Natural killer cell treated with Interleukin-12 subunit alpha and Interleukin-12 subunit beta and Interleukin-15 and Interleukin-18, amount 100 ng/mL, for 72 hours (primary cell): ENCODE measurements around the gene CYP3A7. TPM values are rescaled to one million over a fixed set of nuclear protein-coding genes. Genes with fewer than 3 reads are reported as not detected.
"Not testable (repeated sequence)": the region's sequence is repeated elsewhere in the genome, so short reads cannot be mapped to it uniquely, and the experiment has no call there.

Experiments
- ATAC-seq, 2 donors: fragments of 150-1000 bp; cut with Tn5 transposase in 1 of 2; sonication (Bioruptor Pico), chemical (Tn5 transposase) in 1 of 2; 2 replicates each; pipeline ENCODE4 v1.10.0; 2021
- DNase-seq: peaks from one replicate; pipeline ENCODE4 v3.0.0; 2022; ENCODE audit warnings: low spot score
- H3K27ac Mint-ChIP-seq, 2 donors: 1 replicate in 1 of 2; 2 replicates in 1 of 2; pipeline ENCODE4 v1.8.0; 2022; ENCODE audit warnings: mixed read lengths in 2 of 2, mild to moderate bottlenecking in 1 of 2, moderate library complexity in 1 of 2
- H3K27me3 Mint-ChIP-seq, 2 donors: 1 replicate in 1 of 2; 2 replicates in 1 of 2; pipeline ENCODE4 v1.8.0; 2022; ENCODE audit warnings: mixed read lengths in 2 of 2
- H3K36me3 Mint-ChIP-seq: one replicate; pipeline ENCODE4 v1.8.0; 2022; ENCODE audit warnings: mixed read lengths
- H3K4me1 Mint-ChIP-seq, 2 donors: 1 replicate in 1 of 2; 2 replicates in 1 of 2; pipeline ENCODE4 v1.8.0; 2022; ENCODE audit warnings: low read depth in 2 of 2, mixed read lengths in 2 of 2, mild to moderate bottlenecking in 1 of 2
- H3K4me3 Mint-ChIP-seq: one replicate; pipeline ENCODE4 v1.8.0; 2022; ENCODE audit warnings: mixed read lengths
- H3K9me3 Mint-ChIP-seq: 2 replicates; pipeline ENCODE4 v1.8.0; 2022; ENCODE audit warnings: mixed read lengths
- total RNA-seq, 2 donors: library from RNA; stranded (reverse); gene quantifications; one replicate each; pipeline ENCODE4 v1.2.3, GENCODE V29; 2022

CYP3A7 gene
- total RNA-seq, 2 donors from 2014 or later, result not detected

DNA sequence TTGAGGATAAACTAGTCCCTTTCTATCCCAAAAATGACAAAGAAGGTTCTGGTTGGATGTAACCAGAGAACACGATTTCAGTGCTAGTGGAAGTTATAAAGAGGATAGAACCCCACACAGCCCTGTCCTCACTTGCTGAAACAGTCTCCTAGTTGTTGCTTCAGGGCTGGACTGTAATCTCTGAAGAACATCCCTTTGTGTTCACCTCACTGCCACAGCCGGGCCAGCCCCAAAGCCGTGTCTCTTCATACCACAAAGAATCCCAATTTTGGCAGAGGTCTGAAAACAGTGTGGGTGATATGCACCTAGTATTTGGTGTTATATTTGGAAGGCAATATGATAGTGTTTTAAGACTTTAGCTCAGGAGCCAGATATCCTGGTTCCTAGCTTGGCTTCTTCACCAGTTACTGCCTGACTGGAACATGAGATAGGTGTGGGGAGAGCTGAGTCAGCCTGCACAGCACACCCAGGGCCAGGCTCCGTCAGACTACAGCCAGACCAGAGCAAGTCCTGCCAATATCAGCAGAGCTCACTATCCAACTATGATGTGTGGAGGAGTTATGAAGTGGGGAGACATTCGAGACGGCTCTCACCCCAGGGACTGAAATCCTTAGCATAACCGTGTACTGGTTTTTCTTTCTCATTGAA is 27.8 kb upstream of the CYP3A7 start:
- no peak for ATAC-seq
- H3K27me3 Mint-ChIP-seq, result peaks cover 6 to 20% of the 10 kb centered on the region in 2 donors
- no peak for DNase-seq
- H3K9me3 Mint-ChIP-seq, result no peaks in the 10 kb centered on the region
- H3K27ac Mint-ChIP-seq, result no peak overlapping the region
- no peaks in the 10 kb centered on the region for H3K36me3 Mint-ChIP-seq
- H3K4me3 Mint-ChIP-seq, result no peak overlapping the region
- H3K4me1 Mint-ChIP-seq, result peaks cover 6 to 7% of the 10 kb centered on the region in 2 donors

DNA sequence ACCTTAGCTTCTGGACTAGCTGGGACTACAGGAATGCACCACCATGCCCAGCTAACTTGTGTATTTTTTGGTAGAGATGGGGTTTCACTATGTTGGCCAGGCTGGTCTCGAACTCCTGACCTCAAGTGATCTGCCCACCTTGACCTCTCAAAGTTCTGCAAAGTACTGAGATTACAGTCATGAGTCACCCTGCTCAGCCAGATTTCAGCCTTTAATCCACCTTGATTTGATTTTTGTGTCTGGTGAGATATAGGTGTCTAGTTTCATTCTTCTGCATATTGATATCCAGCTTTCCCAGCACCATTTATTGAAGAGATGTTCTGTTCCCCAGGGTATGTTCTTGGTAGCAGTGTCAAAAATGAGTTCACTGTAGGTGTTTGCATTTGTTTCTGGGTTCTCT is 20.1 kb upstream of the CYP3A7 start:
- ATAC-seq (no peak), DNase-seq (no peak)
- Mint-ChIP-seq H3K36me3 (no peaks in the 10 kb centered on the region), H3K27ac (no peak overlapping the region), H3K4me3 (no peak overlapping the region), H3K9me3 (no peaks in the 10 kb centered on the region), H3K27me3 (peaks cover 20 to 29% of the 10 kb centered on the region in 2 donors), H3K4me1 (no peaks in the 10 kb centered on the region)

DNA sequence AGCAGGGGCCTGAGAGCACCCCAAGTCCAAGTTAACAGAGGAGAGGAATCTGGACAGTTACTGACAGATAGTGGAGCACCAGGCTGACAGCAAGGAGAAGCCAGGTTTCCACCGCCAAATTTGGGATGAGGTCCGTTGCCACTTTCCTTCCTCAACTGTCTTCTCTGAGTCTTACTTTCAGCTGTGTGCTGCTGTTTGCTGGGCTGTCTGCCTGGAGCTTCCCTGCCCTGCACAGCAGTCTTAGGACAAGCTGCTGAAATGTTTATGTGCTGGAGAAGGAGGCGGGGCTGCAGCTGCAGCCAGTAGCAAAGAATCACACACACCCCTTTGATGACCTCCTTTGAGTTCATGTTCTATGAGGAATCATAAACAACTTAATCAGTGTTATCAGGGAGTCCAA is 17.4 kb upstream of the CYP3A7 start:
- peaks cover 20 to 22% of the 10 kb centered on the region in 2 donors for H3K27me3 Mint-ChIP-seq
- no peak overlapping the region for H3K4me3 Mint-ChIP-seq
- no peaks in the 10 kb centered on the region for H3K4me1 Mint-ChIP-seq
- DNase-seq (no peak), ATAC-seq (no peak)
- no peaks in the 10 kb centered on the region for H3K36me3 Mint-ChIP-seq
- H3K27ac Mint-ChIP-seq, result no peak overlapping the region
- no peaks in the 10 kb centered on the region for H3K9me3 Mint-ChIP-seq

DNA sequence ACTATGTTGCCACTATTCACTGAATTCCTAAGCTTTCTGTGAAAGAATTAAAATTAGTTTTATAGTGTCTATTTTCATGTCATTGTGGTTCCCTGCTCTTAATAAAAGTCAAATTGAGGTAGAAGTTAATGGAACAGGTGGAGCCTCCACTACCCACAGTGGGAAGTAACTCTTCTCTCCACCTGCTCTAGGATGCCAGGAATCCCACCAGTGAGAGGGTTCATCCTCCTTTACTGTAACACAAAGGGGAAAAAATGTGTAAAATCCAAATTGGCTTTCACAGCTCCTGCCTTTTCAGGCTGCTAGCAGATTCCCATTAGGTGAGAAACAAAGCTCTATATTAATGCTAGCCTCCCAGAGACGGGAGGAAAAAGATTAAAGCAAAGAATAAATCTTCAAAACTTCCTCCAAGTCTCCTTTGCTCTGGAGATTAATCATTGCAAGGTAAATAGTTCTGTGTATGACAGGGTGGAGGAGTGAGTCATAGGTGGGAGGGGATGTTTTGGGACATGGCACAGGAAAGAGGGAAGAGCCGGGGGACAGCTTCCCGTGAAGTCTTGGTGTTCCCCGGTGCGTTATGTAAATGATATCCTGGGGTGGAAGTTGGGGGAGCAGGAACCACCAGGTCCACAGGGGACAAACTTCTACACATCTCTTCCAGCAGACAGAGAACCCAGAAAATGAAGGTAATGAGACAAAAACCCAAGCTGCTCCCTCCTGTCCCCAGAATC is 16.5 kb upstream of the CYP3A7 start:
- not testable (repeated sequence) for H3K4me1 Mint-ChIP-seq, H3K36me3 Mint-ChIP-seq, DNase-seq, H3K9me3 Mint-ChIP-seq, H3K4me3 Mint-ChIP-seq, H3K27ac Mint-ChIP-seq, ATAC-seq
- H3K27me3 Mint-ChIP-seq, result peaks cover 16 to 17% of the 10 kb centered on the region in 2 donors

DNA sequence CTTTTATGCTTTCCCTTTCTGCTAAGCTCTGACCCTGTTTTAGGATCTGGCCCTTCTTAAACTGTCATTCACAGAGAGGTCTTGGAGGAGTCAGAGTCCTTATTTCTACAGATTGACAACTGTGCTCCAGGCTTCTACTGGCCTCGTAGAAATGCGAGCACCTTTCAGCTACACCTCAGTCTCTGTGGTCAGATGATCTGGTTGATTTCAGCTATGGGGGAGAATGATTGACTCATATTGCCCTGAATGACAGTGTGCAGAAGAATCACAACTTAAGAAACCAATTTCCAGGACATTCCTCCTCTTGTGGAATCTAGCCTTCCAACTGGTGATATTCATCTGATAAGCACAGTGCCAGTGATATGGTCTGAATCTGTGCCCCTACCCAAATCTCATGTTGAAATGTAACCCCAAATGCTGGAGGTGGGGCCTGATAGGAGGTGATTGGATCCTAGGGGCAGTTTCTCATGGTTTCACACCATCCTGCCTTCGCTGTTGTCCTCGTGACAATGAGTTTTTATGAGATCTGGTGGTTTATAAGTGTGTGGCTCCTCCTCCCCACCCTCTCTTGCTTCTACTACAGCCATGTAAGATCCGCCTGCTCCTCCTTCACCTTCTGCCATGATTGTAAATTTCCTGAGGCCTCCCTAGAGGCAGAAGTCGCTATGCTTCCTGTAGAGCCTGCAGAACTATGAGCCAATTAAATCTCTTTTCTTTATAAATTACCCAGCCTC is 14.0 kb upstream of the CYP3A7 start:
- no peak for ATAC-seq
- peaks cover 14 to 17% of the 10 kb centered on the region in 2 donors for H3K27me3 Mint-ChIP-seq
- DNase-seq, result no peak

DNA sequence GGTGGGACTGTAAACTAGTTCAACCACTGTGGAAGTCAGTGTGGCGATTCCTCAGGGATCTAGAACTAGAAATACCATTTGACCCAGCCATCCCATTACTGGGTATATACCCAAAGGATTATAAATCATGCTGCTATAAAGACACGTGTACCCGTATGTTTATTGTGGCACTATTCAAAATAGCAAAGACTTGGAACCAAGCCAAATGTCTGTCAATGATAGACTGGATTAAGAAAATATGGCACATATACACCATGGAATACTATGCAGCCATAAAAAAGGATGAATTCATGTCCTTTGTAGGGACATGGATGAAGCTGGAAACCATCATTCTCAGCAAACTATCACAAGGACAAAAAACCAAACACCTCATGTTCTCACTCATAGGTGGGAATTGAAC is 11.9 kb upstream of the CYP3A7 start:
- DNase-seq, H3K27ac Mint-ChIP-seq, H3K4me3 Mint-ChIP-seq, H3K4me1 Mint-ChIP-seq, H3K9me3 Mint-ChIP-seq, ATAC-seq: not testable (repeated sequence)
- Mint-ChIP-seq H3K27me3 (peaks cover 14 to 15% of the 10 kb centered on the region in 2 donors), H3K36me3 (peaks cover 12% of the 10 kb centered on the region)

More for the DNA sequence above, 14.0 kb upstream of the CYP3A7 start:
- Mint-ChIP-seq H3K4me3 (no peak overlapping the region), H3K9me3 (peaks cover 4% of the 10 kb centered on the region), H3K27ac (no peak overlapping the region), H3K4me1 (no peaks in the 10 kb centered on the region), H3K36me3 (peaks cover 9% of the 10 kb centered on the region)

DNA sequence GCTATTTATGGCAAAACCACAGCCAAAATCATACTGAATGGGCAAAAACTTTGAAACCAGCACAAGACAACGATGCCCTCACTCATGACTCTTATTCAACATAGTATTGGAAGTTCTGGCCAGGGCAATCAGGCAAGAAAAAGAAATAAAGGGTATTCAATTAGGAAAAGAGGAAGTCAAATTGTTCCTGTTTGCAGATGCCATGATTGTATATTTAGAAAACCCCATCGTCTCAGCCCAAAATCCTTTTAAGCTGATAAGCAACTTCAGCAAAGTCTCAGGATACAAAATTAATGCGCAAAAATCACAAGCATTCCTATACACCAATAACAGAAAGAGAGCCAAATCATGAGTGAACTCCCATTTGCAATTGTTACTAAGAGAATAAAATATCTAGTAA is 10.4 kb upstream of the CYP3A7 start:
- H3K27ac Mint-ChIP-seq, H3K4me3 Mint-ChIP-seq, H3K9me3 Mint-ChIP-seq, DNase-seq, ATAC-seq: not testable (repeated sequence)
- Mint-ChIP-seq H3K27me3 (peaks cover 10 to 15% of the 10 kb centered on the region in 2 donors), H3K4me1 (peaks cover 9 to 10% of the 10 kb centered on the region in 2 donors), H3K36me3 (peaks cover 12% of the 10 kb centered on the region)

DNA sequence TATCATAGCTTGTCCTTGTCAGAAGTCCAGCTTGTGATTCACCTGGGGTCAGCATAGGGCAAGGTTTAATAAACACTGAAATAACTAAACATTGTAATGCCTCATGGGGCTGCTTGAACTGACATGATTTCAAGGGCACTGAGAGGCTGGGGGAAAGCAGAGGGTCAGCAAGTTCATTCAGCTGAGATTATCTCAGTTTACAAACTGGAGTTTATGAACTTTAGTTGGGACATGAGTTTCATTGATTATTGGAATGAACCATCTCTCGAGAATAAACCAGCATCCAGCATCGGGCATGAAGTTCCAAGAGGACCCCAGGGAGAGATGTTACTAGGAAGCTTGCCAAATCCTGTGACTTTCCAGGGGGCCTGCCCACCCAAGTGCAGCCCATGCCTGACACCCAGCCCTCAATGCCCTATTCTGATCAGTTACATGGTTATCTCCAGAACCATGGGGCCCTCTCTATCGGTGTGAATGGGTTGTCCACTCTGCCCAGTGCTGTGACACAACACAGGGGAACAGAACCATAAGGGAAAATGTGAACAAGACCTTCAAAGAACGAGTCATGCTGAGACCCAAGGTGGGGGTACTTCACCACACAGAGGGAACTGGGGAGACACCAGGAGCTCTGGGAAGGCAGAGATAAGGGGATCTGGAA is 7.9 kb upstream of the CYP3A7 start:
- Mint-ChIP-seq H3K4me3 (no peak overlapping the region), H3K36me3 (peaks cover 12% of the 10 kb centered on the region), H3K27ac (no peak overlapping the region)

DNA sequence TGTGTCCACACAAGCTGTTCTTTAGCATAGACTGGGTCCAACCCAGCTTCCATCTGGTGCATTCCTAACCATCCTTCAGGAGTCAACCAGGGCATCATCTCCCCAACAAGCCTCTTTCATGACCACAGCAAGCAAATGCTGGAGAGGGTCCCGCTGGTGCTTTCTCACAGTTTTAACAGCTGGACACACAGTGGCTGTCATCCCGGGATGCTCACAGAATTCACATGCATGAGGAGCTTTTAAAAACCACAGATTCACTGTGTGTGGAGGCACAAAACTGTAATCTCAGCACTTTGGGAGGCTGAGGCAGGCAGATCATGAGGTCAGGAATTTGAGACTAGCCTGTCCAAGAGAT is 6.4 kb upstream of the CYP3A7 start:
- Mint-ChIP-seq H3K36me3 (peaks cover 12% of the 10 kb centered on the region), H3K27me3 (peaks cover 10 to 15% of the 10 kb centered on the region in 2 donors), H3K4me3 (no peak overlapping the region), H3K4me1 (peaks cover 9 to 11% of the 10 kb centered on the region in 2 donors), H3K27ac (peak overlapping the region in 1 of 2 donors; percentile 52), H3K9me3 (peaks cover 4% of the 10 kb centered on the region)
- ATAC-seq (no peak), DNase-seq (no peak)

More for the DNA sequence above, 7.9 kb upstream of the CYP3A7 start:
- H3K4me1 Mint-ChIP-seq, result peaks cover 9 to 11% of the 10 kb centered on the region in 2 donors
- H3K9me3 Mint-ChIP-seq, result peaks cover 4% of the 10 kb centered on the region
- peaks cover 10 to 15% of the 10 kb centered on the region in 2 donors for H3K27me3 Mint-ChIP-seq
- no peak for ATAC-seq
- no peak for DNase-seq

DNA sequence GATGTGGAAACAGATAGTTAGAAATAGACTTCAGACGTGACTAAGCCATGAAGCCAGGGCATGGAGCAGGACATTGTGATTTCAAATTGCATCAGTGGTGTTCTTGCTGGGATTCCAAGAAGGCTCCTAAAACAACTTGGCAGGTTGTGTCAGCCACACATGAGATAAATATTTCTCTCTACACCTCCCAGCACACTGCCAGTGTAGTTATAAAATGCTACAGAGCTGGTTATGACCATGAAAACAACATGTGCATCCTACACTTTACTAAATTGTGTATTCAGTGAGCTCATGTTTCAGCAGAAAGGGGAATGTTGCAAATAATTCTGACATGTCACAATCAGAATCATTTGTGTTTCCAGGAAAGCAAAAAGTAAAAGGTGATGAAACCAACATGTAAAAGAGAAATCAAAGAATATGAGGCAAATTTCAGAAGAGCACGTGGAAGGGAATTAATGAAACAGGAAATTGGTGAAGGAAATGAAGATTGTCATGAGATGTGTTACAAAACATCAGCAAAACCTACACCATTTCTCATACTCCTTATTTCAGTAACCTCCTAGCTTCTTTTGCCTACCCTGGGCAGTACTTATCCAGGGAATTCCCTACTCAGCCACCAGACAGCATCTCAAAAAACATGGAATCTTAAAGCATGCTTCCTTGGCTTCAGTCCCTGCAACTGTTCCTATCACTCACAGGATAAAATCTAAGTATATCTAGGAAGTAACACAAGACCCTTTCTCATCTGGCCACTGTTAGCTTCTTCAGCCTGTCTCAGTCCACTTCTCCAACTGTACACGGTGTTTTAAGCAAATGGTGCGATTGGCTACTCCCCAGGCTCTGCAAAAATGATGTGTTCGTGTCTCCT is 5.8 kb upstream of the CYP3A7 start:
- no peak overlapping the region for H3K4me3 Mint-ChIP-seq
- no peak for DNase-seq
- peaks cover 4% of the 10 kb centered on the region for H3K9me3 Mint-ChIP-seq
- peak; percentile 63 to 69 for ATAC-seq
- H3K36me3 Mint-ChIP-seq, result peaks cover 12% of the 10 kb centered on the region
- H3K4me1 Mint-ChIP-seq, result peaks cover 9 to 11% of the 10 kb centered on the region in 2 donors
- H3K27me3 Mint-ChIP-seq, result peaks cover 10 to 15% of the 10 kb centered on the region in 2 donors
- peak overlapping the region in 1 of 2 donors; percentile 52 for H3K27ac Mint-ChIP-seq

DNA sequence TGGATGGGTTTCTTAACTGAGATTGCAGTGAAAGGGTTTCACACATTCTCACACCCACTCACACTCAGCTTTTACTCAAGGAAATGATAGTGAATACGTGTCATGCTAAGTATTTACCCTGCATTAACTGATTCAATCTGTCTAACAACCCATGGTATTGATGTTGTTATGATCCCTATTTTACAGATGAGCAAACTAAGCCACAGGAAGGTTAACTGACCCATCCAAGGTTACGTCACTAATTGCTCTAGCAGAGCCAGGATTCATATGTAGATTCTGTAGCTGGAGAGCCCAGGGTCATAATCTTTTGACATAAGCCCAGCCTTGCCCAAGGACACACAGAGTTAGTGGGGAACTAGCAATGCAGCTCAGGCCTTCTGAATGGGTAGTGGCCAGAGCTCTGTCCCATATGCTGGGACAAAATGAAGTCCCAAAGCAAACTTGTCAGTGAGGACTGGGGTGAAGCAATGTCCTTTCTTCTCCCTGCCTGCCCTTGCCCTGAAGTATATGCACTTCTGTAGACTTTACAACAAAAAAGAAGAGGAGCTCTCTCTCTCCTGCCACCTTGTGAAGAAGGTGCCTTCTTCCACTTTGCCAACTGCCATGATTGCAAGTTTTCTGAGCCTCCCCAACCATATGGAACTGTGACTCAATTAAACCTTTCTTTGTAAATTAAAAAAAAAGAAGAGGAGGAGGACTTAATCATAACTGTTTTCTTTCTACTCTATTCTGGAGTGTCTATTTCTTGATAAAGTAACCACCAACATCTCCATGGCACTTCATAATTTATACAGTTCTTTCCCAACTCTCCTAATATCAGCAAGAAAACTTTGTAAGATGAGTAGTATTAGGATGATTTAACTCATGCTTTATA is 4.9 kb upstream of the CYP3A7 start:
- H3K4me3 Mint-ChIP-seq, result no peak overlapping the region
- peak overlapping the region in 1 of 2 donors; percentile 52 for H3K27ac Mint-ChIP-seq
- H3K4me1 Mint-ChIP-seq, result peaks cover 9 to 11% of the 10 kb centered on the region in 2 donors
- H3K36me3 Mint-ChIP-seq, result peaks cover 8% of the 10 kb centered on the region
- H3K9me3 Mint-ChIP-seq, result peaks cover 4% of the 10 kb centered on the region
- peaks cover 10 to 15% of the 10 kb centered on the region in 2 donors for H3K27me3 Mint-ChIP-seq
- ATAC-seq, result no peak
- DNase-seq, result no peak

DNA sequence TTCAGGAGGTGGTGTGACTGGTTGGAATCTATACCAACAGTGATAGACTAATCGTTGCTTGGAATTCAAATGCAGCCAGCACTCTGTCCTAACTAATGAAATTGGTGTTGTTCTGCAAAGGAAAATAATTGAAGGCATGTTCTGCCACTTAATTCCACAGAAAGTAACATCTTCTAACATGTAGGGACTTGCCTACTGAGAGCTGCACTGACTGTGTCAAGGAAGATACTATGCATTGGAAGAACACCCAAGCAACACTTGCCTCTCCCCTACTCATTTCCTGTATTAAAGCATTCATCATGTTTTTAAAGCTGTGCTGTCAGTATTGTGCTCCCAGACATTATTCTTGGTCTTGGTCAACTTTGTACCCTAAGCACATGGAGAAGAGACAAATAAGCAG is 2.7 kb upstream of the CYP3A7 start:
- H3K4me1 Mint-ChIP-seq, result peaks cover 9 to 11% of the 10 kb centered on the region in 2 donors
- no peak for ATAC-seq
- H3K9me3 Mint-ChIP-seq, result no peaks in the 10 kb centered on the region
- no peak overlapping the region for H3K4me3 Mint-ChIP-seq
- H3K27me3 Mint-ChIP-seq, result no peaks in the 10 kb centered on the region
- H3K27ac Mint-ChIP-seq, result no peak overlapping the region
- DNase-seq, result no peak
- H3K36me3 Mint-ChIP-seq, result no peaks in the 10 kb centered on the region
